LNCaP clone FGC (cell line): ENCODE data around the gene CFAP54.

Experiments used
- DNase-seq: peaks from one replicate; pipeline ENCODE4 v3.0.0-alpha.2; 2011; ENCODE audit warnings: low read depth
- H3K4me3 ChIP-seq: 2 replicates; pipeline ENCODE4 v1.5.1; 2011; ENCODE audit warnings: mild to moderate bottlenecking, low read depth, low read length, control low read depth
- CTCF ChIP-seq: IDR thresholded peaks from 2 replicates; pipeline ENCODE4 v1.5.1; 2012; ENCODE audit warnings: mild to moderate bottlenecking; ENCODE audit not compliant: control insufficient read depth, insufficient read depth; ENCODE audit errors: extremely low read depth

CFAP54 gene

GRCh38 chr12:96862326-96862725, 372.9 kb downstream of the CFAP54 start:
- TF ChIP-seq CTCF: no peak
- no peak for DNase-seq
- no peak overlapping the region for H3K4me3 ChIP-seq

- no peak for TF ChIP-seq CTCF
- no peak for DNase-seq
- no peak overlapping the region for H3K4me3 ChIP-seq
These were observed 375.0 kb downstream of the CFAP54 start for GRCh38 chr12:96864335-96864734.

GRCh38 chr12:96866801-96867590, 377.6 kb downstream of the CFAP54 start:
- no peak for DNase-seq

GRCh38 chr12:96870946-96871345, 381.6 kb downstream of the CFAP54 start:
- no peak overlapping the region for H3K4me3 ChIP-seq
- no peak for TF ChIP-seq CTCF
- no peak for DNase-seq

More at GRCh38 chr12:96866801-96867590, 377.6 kb downstream of the CFAP54 start:
- TF ChIP-seq CTCF: no peak
- H3K4me3 ChIP-seq: no peak overlapping the region

GRCh38 chr12:96872961-96873360, 383.6 kb downstream of the CFAP54 start:
- DNase-seq: no peak
- no peak for TF ChIP-seq CTCF
- H3K4me3 ChIP-seq: no peak overlapping the region

- H3K4me3 ChIP-seq: no peak overlapping the region
- TF ChIP-seq CTCF: no peak
- no peak for DNase-seq
These were observed 384.8 kb downstream of the CFAP54 start for GRCh38 chr12:96874211-96874610.

- DNase-seq: no peak
- no peak overlapping the region for H3K4me3 ChIP-seq
These were observed 387.6 kb downstream of the CFAP54 start for GRCh38 chr12:96876966-96877365.

More at GRCh38 chr12:96876966-96877365, 387.6 kb downstream of the CFAP54 start:
- no peak for TF ChIP-seq CTCF
